NCI-H774 (cell line): ENCODE data around the gene CT47A1.
"Not testable (repeated sequence)": the region's sequence is repeated elsewhere in the genome, so short reads cannot be mapped to it uniquely, and the experiment has no call there.

Source experiments
- DNase-seq: peaks from one replicate; lab custom pipeline; 2025; lab: John Stamatoyannopoulos, UW

CT47A1 gene

DNA sequence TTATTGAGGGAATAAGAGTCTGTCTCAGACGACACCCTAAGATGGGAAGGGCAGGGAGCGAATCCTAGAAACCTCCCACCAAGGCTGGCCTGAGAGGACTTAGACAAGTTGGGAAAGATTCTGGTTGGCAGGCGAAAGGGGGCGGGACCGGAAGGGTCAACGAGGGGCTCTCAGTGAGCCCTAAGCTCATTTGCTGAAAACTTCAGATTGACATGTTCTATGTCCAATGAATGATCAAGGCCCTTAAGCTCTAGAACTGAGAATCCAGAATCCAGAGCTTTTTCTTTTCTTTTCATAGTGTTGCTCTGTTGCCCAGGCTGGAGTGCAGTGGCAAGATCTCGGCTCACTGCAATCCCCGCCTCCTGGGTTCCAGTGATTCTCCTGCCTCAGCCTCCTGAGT lies at the start of gene CT47A1:
CT47A1 (minus strand) TSS at position 101 of the 400 bp plus-strand sequence. CDS start 231 bp downstream, outside the sequence.
- DNase-seq = not testable (repeated sequence)

DNA sequence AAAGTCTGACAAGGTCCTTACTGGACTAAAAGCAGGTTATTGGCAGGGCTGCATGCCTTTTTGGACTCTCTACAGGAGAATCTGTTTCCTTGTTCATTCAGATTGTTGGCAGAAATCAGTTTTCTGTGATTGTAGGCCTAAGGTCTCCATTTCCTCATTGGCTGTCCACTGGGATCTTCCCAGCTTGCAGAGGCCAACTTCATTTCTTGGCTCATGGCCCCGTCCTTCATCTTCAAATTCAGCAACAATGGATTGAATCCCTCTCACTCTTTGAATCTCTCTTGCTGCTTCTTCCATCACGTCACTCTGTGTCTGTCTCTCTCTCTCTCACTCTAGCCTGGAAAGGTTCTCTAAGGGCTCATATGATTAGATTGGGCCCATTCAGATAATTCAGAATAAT lies 47.0 kb upstream of the CT47A1 start:
- no peak for DNase-seq

DNA sequence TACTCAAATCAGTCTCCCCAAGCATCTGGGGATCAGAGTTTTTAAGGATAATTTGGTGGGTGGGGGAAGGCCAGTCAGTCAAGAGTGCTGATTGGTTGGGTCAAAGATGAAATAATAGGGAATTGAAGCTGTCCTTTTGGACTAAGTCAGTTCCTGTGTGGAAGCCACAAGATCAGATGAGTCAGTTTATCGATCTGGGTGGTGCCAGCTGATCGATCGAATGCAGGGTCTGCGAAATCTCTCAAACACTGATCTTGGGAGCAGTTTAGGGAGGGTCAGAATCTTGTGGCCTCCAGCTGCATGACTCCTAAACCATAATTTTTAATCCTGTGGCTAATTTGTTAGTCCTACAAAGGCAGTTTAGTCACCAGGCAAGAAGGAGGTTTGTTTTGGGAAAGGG lies 44.5 kb upstream of the CT47A1 start:
- no peak for DNase-seq

DNA sequence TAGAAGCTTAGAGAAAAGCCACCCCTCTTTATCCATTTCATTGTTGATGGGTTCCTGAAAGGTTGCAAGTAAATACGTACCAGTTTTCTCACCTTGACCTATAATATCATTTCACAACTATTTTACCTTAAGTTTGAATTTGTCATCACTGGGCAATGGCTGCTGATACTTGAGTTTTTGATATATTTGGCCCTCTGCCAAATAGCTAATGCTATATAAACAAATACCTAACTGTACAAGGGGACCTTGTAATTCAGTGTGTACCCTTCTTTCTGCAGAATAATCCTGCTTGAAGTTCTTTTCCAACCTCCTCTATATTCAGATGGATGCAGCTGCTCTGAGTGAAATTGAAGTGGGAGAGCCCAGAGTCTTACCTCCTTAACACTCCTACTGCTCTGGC lies 42.9 kb upstream of the CT47A1 start:
- no peak for DNase-seq

DNA sequence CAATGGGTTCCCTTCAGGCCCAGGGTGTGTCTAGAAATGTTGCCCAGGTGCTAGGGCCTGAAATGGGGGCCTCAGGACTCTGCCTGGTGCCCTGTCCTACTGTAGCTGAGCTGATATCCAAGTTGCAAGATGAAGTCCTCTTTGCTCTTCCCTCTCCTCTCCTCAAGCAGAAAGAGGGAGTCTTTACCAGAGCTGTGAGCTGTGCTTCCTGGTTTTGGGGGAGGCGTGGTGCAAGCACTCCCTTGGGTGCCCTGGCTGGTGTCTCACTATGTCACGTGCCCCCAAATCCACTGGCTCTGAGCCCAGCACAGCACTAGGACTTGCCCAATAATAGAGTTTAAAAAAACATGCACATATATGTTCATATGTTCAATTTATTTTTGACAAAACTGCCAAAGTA lies 29.3 kb upstream of the CT47A1 start:
- DNase-seq = no peak

DNA sequence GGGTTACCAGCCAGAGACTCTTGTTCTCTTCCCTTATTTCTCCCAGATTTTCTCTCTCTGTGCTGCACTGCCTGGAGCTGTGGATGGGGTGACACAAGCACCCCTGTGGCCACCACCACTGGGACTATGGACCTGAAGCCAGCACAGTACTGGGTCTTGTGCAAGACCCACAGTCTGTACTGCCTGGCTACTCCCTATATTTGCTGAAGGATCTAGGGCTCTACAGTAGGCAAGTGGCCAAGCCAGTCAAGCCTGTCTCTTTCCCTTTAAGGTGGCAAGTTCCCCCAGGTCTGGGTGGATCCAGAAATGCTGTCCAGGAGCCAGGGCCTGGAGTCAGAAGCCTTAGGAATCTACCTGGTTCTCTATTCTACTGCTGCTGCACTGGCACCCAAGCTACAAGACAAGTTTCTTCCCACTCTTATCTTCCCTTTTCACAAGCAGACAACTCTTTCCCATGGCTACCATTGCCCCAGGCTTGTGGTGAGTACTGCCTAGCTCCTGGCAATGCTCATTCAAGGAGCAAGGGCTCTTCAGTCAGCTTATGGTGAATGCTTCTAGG lies 28.4 kb upstream of the CT47A1 start:
- no peak for DNase-seq

DNA sequence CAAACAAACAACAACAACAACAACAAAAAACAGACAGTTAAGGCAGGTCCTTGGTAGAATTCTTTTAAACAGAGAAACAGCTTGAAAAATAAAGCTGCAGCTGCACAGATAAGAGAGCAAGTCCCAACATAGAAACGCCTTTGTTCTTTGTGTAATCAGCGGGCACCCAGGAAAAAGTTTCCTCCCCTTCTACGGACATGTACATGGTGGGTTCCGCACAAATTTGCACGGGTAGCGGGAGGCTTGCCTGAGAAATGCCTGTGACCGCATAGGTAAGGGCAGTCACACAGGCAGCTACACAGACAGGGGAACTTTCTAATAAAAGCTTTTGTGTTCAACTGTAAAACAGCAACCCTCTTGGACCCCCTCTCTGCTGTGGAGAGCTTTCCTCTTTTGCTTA lies 25.7 kb upstream of the CT47A1 start:
- no peak for DNase-seq

DNA sequence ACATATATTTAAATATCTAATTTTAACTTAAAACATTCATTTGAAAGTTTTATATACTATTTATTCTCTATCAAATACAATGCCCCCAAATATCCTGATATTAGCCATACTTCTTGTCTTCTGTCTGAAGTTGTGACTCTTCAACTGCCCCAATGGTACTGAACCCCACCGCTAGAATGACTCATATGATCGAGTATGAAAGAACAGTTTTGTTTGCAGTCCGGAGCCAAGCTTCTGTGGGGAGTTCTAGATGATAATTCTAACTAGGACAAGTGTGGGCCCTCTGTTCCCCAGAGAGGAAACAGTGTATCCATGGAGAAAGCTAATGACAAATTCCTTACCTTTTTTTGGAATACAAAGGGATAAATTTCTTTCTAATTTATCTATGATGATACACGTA lies 24.7 kb upstream of the CT47A1 start:
- DNase-seq = no peak

DNA sequence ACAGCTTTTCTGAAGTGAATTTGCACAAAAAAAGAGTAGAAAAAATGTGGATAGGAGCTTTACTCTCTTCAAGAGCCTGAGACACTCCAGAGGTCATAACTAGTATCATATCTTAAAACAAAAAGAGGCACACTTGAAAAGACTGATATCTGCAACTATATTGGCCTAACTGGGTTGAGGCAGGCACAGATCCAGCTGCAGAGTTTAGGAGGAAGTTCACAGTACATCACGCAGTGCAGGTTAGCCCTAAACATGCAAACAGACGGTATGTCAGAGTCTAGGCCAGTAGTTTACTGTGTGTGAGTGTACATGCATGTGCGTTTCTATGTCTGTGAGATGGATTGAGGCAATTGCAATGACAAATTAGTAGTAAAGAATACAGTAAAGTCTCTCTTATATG lies 24.2 kb upstream of the CT47A1 start:
- no peak for DNase-seq

DNA sequence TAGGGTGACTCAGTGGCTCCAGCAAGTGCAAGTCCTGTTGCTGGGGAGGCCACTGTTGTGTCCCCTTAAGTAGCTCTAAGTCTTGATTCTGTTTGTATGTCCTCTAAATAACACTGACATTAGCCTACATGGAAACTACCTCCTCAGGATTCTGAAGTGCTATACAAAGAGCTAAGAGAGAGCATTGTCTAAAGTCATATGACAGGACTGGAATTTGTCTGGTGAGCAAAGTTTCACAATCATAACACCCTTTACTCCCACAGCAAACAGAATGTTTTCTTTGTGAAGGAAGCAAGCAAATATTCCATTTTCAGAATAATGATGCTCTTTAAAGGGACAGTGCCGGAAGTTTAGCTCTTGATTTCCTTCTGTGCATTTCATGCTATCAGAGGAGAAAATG lies 23.4 kb upstream of the CT47A1 start:
- DNase-seq = no peak

DNA sequence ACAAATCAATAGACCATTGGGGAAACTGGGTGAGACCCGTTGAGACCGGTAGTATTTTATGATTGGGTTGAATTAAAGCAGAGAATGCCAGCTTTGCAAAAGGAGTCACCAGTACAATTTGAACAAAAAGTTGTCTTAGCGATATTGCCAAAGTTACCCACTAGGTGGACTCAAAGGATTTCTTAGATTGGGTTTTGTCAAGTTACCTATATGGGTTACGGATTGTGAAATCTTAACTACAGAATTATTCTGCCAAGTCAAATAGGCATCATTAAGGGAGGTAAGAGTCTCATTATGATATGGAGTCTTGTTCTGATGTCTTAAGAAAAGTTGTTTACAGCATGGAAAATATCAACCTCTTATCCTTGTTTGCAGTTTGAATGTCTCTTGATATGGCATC lies 15.0 kb upstream of the CT47A1 start:
- DNase-seq = no peak

DNA sequence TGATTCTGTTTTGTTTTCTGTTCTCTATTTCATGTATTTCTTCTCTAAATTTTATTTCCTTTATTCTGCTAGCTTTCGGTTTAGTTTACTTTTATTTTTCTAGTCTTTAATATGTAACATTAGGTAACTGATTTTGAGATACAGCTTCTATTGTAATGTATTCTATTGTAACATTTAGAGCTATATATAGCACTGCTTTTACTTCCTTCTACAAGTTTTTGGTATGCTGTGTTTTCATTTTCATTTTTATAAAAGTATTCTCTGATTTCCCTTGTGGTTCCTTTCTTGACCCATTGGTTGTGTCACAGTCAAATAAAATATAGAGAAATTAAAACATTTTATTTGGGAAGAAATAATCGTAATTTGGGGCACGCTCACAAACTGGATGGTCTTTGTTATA lies 13.9 kb upstream of the CT47A1 start:
- DNase-seq = no peak

DNA sequence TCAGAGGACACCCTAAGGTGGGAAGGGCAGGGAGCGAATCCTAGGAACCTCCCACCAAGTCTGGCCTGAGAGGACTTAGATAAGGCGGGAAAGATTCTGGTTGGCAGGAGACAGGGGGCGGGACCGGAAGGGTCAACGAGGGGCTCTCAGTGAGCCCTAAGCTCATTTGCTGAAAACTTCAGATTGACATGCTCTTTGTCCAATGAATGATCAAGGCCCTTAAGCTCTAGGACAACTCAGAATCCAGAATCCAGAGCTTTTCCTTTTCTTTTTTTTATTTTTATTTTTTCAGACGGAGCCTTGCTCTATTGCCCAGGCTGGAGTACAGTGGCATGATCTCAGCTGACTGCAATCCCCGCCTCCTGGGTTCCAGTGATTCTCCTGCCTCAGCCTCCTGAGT lies 29.1 kb downstream of the CT47A1 start, which contains the start of gene CT47A7:
CT47A7 (minus strand) TSS at position 101 of the 400 bp plus-strand sequence. CDS start 255 bp downstream, outside the sequence.
- DNase-seq = not testable (repeated sequence)
